Type B pancreatic cell (in vitro differentiated cells): Measurements from ENCODE around the gene IRX3. TPM values are rescaled to one million over a fixed set of nuclear protein-coding genes. Genes with fewer than 3 reads are reported as not detected.

Experiments used
- DNase-seq: peaks from one replicate; pipeline ENCODE4 v3.0.0; 2021; ENCODE audit warnings: mixed read lengths; ENCODE audit not compliant: unreplicated experiment; ENCODE audit errors: extremely low spot score
- H3K27ac Mint-ChIP-seq: 2 replicates; pipeline ENCODE4 v1.8.0; 2021; ENCODE audit warnings: mild to moderate bottlenecking, mixed read lengths
- H3K27me3 Mint-ChIP-seq: 2 replicates; pipeline ENCODE4 v1.8.0; 2021; ENCODE audit warnings: mixed read lengths
- H3K36me3 Mint-ChIP-seq: 2 replicates; pipeline ENCODE4 v1.8.0; 2021; ENCODE audit warnings: mixed read lengths
- H3K4me1 Mint-ChIP-seq: one replicate; pipeline ENCODE4 v1.8.0; 2021; ENCODE audit warnings: mixed read lengths; ENCODE audit not compliant: unreplicated experiment
- H3K4me3 Mint-ChIP-seq: 2 replicates; pipeline ENCODE4 v1.8.0; 2021; ENCODE audit warnings: mild to moderate bottlenecking, mixed read lengths
- H3K9me3 Mint-ChIP-seq: 2 replicates; pipeline ENCODE4 v1.8.0; 2021; ENCODE audit warnings: mixed read lengths
- total RNA-seq: library from RNA; stranded (reverse); gene quantifications from 2 replicates; pipeline ENCODE4 v1.2.1, GENCODE V29; 2021; ENCODE audit warnings: low replicate concordance
- TF ChIP-seq, protein P1 (sequence below): fragments of 200-600 bp; sonication (generic); conservative IDR thresholded peaks from 2 replicates; pipeline ENCODE4 v1.5.0; 2021; ENCODE audit warnings: antibody characterized with exemption, mild to moderate bottlenecking

Gene IRX3
- total RNA-seq, 1 donor from 2014 or later = 30.7 TPM

GRCh38 chr16:54243202-54243601 lies 43.4 kb downstream of the IRX3 start:
- Mint-ChIP-seq H3K4me3 (no peak overlapping the region), H3K27ac (no peak overlapping the region)

GRCh38 chr16:54242199-54242598 lies 44.4 kb downstream of the IRX3 start:
- Mint-ChIP-seq H3K4me1 (peaks cover 6% of the 10 kb centered on the region), H3K9me3 (peaks cover 7% of the 10 kb centered on the region), H3K27me3 (peaks cover 14% of the 10 kb centered on the region), H3K27ac (no peak overlapping the region), H3K36me3 (no peaks in the 10 kb centered on the region), H3K4me3 (no peak overlapping the region)
- no peak for DNase-seq
- TF ChIP-seq, protein P1, sequence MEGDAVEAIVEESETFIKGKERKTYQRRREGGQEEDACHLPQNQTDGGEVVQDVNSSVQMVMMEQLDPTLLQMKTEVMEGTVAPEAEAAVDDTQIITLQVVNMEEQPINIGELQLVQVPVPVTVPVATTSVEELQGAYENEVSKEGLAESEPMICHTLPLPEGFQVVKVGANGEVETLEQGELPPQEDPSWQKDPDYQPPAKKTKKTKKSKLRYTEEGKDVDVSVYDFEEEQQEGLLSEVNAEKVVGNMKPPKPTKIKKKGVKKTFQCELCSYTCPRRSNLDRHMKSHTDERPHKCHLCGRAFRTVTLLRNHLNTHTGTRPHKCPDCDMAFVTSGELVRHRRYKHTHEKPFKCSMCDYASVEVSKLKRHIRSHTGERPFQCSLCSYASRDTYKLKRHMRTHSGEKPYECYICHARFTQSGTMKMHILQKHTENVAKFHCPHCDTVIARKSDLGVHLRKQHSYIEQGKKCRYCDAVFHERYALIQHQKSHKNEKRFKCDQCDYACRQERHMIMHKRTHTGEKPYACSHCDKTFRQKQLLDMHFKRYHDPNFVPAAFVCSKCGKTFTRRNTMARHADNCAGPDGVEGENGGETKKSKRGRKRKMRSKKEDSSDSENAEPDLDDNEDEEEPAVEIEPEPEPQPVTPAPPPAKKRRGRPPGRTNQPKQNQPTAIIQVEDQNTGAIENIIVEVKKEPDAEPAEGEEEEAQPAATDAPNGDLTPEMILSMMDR = no peak

More at GRCh38 chr16:54243202-54243601, 43.4 kb downstream of the IRX3 start:
- TF ChIP-seq, protein P1 = no peak
- Mint-ChIP-seq H3K36me3 (no peaks in the 10 kb centered on the region), H3K4me1 (peaks cover 6% of the 10 kb centered on the region), H3K27me3 (peaks cover 14% of the 10 kb centered on the region), H3K9me3 (peaks cover 7% of the 10 kb centered on the region)
- DNase-seq = no peak

GRCh38 chr16:54241525-54241924 lies 45.1 kb downstream of the IRX3 start:
- Mint-ChIP-seq H3K27ac (no peak overlapping the region), H3K4me3 (no peak overlapping the region), H3K36me3 (no peaks in the 10 kb centered on the region), H3K9me3 (peaks cover 7% of the 10 kb centered on the region), H3K4me1 (peaks cover 6% of the 10 kb centered on the region), H3K27me3 (peaks cover 14% of the 10 kb centered on the region)
- TF ChIP-seq, protein P1 = no peak
- DNase-seq = no peak

DNA sequence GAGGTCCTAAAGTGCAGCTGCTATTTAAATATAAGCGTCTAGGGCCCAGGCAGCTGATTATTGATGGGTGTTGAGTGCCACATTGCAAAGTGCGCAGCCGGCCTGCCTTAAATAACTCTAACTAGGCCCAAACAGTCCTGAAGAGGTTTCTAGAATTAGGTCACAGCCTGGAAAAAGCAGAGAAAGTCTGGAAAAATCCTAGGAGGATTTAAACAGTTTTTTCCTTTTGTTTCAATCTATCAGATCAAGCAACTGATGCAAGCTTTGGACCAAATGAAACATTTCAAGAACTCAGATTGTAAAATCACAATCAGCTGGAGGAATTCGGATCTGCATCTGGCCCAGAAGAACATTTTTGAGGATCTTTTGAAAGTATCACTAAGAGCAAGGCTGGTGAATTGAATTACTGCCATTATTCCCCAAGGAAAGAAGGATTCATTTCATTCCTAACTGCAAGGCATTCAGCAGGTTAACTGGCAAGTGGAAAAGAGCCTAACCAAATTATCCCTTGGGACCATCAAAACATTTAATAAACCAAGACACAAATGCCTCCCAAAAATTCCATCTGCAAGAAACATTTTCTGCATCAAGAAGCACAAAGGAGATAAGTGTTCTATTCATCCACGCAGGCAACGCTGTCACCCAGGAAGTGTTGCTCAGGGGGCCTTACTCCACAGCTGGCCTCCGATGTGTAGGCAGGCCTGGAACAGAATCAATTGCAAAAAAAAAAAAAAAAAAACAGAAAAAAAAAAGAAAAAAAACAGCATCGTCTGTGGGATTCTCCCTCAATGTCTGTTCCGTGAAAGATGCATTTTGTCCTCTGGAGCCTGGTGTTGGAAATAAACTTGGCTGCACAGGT lies 46.1 kb downstream of the IRX3 start:
- peaks cover 11% of the 10 kb centered on the region for H3K27me3 Mint-ChIP-seq
- no peak overlapping the region for H3K27ac Mint-ChIP-seq
- H3K36me3 Mint-ChIP-seq = no peaks in the 10 kb centered on the region
- TF ChIP-seq, protein P1 = no peak
- no peak overlapping the region for H3K4me3 Mint-ChIP-seq
- peaks cover 6% of the 10 kb centered on the region for H3K4me1 Mint-ChIP-seq
- no peak for DNase-seq
- no peaks in the 10 kb centered on the region for H3K9me3 Mint-ChIP-seq

DNA sequence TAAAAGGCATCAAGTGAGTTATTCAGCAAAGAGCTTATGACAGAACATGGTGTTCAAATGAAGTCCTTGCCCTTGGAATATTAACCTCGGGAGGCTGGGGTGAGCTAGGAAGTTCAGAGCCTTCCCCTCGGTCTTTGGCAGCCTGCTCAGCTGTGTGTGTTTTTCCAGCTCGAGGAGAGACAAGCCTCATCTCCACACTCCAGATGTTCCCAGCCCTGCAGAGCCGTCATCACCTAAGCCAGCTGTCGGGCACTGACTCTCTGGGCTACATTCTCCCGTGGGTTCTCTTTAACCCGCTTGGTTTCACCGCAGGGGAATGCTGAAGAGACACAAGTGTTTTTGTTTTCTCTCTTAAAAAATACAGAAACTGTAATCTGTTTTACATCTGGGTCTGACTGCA lies 47.1 kb downstream of the IRX3 start:
- H3K4me1 Mint-ChIP-seq = peaks cover 6% of the 10 kb centered on the region
- H3K27ac Mint-ChIP-seq = no peak overlapping the region
- TF ChIP-seq, protein P1 = no peak
- H3K27me3 Mint-ChIP-seq = peaks cover 14% of the 10 kb centered on the region
- no peaks in the 10 kb centered on the region for H3K9me3 Mint-ChIP-seq
- DNase-seq = no peak
- no peaks in the 10 kb centered on the region for H3K36me3 Mint-ChIP-seq
- H3K4me3 Mint-ChIP-seq = no peak overlapping the region
